SKM-1 (cell line): Measurements from ENCODE around the gene HHIPL1.
"Not testable (repeated sequence)": the region's sequence is repeated elsewhere in the genome, so short reads cannot be mapped to it uniquely, and the experiment has no call there.

Experiments
- DNase-seq: peaks from one replicate; lab custom pipeline; 2025; ENCODE audit not compliant: unreplicated experiment; lab: John Stamatoyannopoulos, UW

The HHIPL1 gene

GRCh38 chr14:99658218-99658845, 13.4 kb downstream of the HHIPL1 start:
- DNase-seq = no peak

DNA sequence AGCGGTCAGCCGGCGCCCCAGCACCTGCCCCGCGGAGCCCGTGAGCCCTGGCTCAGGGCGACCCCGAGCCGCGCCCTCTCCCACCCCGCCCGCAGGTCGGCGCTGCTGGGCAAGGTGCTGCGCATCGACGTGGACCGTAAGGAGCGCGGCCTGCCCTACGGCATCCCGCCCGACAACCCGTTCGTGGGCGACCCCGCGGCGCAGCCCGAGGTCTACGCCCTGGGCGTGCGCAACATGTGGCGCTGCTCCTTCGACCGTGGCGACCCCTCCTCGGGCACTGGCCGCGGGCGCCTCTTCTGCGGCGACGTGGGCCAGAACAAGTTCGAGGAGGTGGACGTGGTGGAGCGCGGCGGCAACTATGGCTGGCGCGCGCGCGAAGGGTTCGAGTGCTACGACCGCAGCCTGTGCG, 14.4 kb downstream of the HHIPL1 start:
- no peak for DNase-seq

GRCh38 chr14:99660006-99660566, 15.2 kb downstream of the HHIPL1 start:
- DNase-seq = no peak

DNA sequence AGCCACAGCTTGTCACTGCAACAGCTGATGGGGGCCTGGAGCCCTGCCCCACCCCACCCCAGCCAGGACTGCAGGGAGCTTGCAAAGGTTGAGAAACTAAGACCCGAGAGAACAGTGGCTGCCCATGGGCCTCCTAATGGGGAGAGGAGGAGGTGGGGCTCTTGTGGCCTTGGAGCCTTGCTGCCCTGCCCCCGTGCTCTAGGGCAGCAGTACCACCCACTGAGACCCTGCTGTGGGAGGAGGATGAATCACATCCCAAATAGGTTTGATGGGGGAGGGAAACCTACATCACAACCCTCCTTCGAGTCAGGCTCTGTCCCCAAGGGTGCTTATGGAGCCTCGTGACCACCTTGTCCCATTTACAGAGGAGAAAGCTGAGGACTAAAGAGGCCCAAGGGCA, 15.9 kb downstream of the HHIPL1 start:
- no peak for DNase-seq

DNA sequence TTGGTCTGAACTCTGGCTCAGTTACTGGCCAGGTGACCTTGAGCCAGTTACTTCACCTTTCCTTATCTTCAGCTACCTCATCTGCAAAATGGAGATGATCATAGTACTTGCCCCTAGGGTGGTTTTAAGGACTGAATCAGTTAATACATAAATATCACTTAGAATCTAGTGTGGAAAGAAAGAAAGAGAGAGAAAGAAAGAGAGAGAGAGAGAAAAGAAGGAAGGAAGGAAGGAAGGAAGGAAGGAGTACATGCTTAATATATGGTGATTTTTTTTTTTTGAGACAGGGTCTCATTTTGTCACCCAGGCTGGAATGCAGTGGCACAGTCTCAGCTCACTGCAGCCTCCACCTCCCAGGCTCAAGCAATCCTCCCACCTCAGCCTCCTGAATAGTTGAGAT, 16.3 kb downstream of the HHIPL1 start:
- not testable (repeated sequence) for DNase-seq

- no peak for DNase-seq
Observed at GRCh38 chr14:99662846-99663245, 17.9 kb downstream of the HHIPL1 start.

- DNase-seq = no peak
Observed at GRCh38 chr14:99663386-99664057, 18.6 kb downstream of the HHIPL1 start.

- no peak for DNase-seq
Observed at GRCh38 chr14:99664058-99664936, 19.4 kb downstream of the HHIPL1 start.

GRCh38 chr14:99664937-99665273, 20.0 kb downstream of the HHIPL1 start:
- no peak for DNase-seq

- DNase-seq = no peak
Observed at GRCh38 chr14:99666533-99666932, 21.6 kb downstream of the HHIPL1 start.

DNA sequence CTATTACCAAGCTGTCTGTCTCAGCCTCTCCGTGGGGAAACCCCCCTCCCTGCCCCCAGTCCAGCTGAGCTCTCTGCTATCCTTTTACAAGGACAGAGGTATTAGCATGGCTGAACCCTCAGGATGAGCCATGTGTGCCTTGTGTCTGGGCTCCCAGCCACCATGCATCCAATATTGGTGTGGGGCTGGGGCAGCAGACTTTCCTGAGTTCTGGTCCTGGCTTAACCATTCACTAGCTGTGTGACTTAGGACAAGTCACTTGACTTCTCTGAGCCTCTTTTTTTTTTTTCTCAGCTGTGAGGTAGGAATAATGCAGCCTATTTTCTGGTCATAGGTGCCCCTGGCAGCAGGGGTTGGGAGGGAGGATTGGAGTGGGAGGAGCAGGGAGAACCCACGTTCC, 22.1 kb downstream of the HHIPL1 start:
- DNase-seq = no peak

- DNase-seq = no peak
Observed at GRCh38 chr14:99667821-99668220, 22.9 kb downstream of the HHIPL1 start.

DNA sequence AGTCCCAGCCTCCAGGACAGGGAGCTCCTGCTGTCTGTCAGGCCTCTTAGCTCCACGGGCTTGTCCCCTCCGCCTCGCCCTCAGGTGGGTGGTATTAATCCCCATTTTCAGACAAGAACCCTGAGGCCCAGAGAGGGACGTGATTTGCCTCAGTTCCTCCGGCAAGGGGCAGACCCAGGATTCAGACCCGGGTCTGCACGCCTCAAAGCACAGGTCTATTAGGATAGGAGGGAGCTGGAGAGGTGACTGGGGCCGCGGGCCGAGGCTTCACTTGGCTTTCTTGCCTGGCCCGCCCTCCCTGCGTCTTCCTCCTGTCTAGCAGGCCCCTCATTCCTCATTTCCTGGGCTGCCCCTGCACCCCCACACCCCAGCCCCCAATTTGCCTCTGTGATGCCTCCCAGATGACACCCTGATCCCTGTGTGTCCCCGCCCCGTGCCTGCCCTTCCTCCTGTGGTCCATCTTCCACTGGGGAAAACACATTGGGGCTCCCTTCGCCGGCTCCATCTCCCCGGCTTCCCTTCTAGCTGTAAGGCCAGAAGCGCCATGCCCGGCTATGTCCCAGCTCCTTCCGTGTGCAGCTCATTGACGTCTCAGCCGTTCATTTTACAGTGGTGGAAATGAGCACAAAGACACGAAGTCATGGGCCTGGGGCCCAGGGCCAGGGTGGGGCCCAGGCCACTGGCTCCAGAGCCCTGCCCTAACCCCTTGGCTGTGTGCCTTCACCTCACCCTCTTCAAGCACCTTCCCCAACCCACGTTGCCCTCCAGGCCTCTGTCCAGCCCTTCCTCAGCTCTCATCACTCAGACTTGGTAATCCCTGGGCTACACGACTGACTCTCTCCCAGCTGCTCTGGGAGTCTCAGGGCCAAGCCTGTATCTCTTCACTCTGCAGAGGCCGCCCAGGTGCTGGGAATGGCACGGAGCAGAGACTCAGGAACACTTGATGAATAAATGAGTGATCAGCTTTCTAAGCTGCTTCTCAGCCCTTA, 23.7 kb downstream of the HHIPL1 start:
- DNase-seq = no peak

GRCh38 chr14:99670361-99671234, 25.7 kb downstream of the HHIPL1 start:
- no peak for DNase-seq

- no peak for DNase-seq
Observed at GRCh38 chr14:99671235-99672224, 26.6 kb downstream of the HHIPL1 start.

- DNase-seq = no peak
Observed at GRCh38 chr14:99672506-99673304, 27.8 kb downstream of the HHIPL1 start.

- DNase-seq = no peak
Observed at GRCh38 chr14:99673305-99674063, 28.6 kb downstream of the HHIPL1 start.
